Right ventricle myocardium inferior (tissue), 1 donor: ENCODE data around the gene AIMP1. TPM values are rescaled to one million over a fixed set of nuclear protein-coding genes. Genes with fewer than 3 reads are reported as not detected.
"Not testable (repeated sequence)": the region's sequence is repeated elsewhere in the genome, so short reads cannot be mapped to it uniquely, and the experiment has no call there.

Source experiments
- ATAC-seq: fragments of 200-7000 bp; cut with Tn5 transposase; one replicate; pipeline ENCODE4 v1.9.1; 2020; ENCODE audit warnings: mild to moderate bottlenecking, moderate library complexity
- DNase-seq: peaks from one replicate; pipeline ENCODE4 v3.0.0; 2021; ENCODE audit errors: missing footprints
- intact Hi-C: fragments of 100-400 bp; cut with DNase I; formaldehyde crosslinking; loops from one replicate; pipeline ENCODE4 v1.11.0; 2022
- total RNA-seq: library from RNA; stranded (reverse); fragmentation: NEBNext Ultra II Directional; extraction: Animal tissue kit (Norgen Biotek cat#: 25700); gene quantifications from one replicate; pipeline ENCODE4 v1.2.1, GENCODE V29; 2021
- donor health status: DM: no; HTN: yes; CAD: no; lungs with severe emphysema.

AIMP1 gene
- total RNA-seq, 1 donor from 2014 or later = 34.9 TPM

DNA sequence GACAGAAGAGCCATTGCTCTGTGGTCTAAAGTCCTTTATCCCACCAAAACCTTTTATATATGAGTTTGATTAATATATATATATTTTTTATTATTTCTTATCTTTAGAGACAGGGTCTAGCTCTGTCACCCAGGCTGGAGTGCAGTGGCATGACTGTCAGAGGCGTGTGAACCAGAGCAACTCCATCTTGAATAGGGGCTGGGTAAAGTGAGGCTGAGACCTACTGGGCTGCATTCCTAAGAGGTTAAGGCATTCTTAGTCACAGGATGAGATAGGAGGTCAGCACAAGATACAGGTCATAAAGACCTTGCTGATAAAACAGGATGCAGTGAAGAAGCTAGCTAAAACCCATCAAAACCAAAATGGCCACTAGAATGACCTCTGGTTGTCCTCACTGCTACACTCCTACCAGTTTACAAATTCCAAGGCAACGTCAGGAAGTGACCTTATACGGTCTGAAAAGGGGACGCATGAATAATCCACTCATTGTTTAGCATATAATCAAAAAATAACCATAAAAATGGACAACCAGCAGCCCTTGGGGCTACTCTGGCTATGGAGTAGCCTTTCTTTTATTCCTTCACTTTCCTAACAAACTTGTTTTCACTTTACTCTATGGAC is 10.8 kb upstream of the AIMP1 start:
- DNase-seq = no peak
- no peak for ATAC-seq
- intact Hi-C loops = no loop called here

DNA sequence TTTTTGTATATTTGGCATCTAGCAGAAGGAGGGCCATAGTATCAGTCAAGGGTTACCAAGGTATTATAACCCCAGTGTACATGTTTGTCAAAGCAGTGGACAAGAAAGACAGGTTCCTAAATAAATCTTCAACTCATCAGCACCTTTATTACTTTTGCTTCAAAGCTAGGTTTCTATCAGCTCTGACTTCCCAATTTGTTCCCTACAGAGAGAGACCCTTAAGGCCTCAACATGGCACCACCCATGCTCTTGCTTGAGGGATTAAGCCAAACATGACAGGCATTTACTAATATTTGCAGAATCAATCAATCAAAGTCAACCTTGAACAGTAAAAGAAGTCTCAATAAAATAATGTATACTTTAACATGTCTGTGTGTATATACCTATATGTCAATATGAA is 9.8 kb upstream of the AIMP1 start:
- intact Hi-C loops = no loop called here
- DNase-seq (no peak), ATAC-seq (no peak)

DNA sequence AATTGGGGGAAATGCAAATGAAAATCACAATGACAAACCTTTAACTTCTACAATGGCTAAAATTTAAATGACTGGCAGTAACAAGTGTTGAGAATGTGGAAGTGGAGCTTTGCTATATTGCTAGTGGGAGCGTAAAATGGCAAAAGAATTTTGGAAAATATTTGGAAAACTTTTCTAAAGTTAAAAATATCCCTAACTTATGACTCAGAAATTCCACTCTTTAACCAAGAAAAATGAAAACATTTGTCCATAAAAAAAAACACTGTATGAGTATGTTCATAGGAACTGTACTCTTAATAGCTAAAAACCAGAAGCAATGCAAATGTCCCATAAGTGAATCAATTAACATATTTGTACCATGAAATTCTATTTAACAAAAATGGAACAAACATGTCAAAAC is 4.0 kb upstream of the AIMP1 start:
- ATAC-seq (no peak), DNase-seq (no peak)
- intact Hi-C loops = no loop called here

DNA sequence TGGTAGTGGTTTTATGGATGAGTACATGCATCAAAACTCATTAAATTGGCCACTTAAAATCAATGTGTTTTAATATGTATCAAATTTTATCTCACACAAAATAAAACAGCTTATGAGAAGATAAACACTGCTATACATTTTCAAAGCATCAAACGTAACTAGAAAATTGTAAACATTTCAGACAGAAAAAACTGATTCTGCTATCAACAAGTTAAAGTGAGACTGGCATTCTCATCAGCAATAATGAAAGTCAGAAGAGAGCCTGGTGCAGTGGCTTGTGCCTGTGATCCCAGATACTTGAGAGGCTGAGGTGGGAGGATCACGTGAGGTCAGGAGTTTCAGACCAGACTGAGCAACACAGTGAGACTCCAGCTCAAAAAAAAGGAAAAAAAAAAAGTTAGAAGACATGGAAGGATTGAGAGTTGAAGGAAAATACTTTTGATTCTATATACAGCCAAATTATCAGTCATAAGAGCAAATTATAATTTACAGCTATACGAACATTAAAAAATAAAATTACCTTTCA is 3.3 kb upstream of the AIMP1 start:
- DNase-seq (no peak), ATAC-seq (no peak)
- intact Hi-C loops = no loop called here

DNA sequence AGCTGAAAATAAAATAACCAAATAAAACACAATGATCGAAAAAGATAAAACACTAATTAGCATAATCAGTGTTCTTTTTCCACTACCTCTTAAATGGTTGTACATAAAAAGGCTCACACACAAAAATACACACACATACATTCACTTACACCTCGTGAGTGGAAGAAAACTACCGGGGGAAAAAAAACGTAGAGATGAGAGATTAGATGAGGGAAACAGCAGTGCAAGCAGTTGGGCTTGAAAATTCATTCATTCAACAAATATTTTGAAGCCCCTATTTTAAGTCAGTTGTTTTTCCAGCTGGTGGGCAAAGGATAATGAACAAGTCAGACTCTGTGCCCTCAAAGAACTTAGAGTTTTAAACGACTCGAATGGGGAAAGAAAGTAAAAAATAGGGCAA is 1.4 kb upstream of the AIMP1 start:
- intact Hi-C loops = loop anchor here (5.0 kb wide), 1 partner anchor 52 kb away; the partner anchor contains the start of gene GIMD1
- no peak for ATAC-seq
- no peak for DNase-seq

DNA sequence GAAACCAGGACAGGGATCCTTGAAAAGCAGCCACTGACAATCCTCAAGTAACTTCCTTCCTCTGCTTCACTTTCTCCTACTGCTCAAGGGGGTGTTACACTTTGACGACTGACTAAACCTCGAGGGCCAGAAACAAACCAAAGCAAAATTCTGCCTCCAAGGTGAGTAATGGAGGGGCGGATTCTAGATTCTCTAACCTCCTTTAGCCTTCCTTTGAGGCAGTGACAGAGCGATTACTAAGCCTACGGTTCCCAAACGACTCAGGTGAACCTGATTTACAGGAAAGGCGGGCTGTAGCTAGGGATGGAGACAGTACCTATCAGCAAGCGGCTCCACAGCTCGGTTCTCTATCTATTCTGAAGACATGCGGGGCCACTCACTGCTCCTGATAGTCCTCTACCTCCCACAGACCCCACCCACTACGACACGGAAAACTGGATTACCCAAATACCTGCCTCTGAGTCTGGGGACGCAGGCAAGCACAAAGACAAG is 828 bp upstream of the AIMP1 start:
- intact Hi-C loops = loop anchor here (5.0 kb wide), 1 partner anchor 52 kb away; the partner anchor contains the start of gene GIMD1
- DNase-seq (no peak), ATAC-seq (no peak)

DNA sequence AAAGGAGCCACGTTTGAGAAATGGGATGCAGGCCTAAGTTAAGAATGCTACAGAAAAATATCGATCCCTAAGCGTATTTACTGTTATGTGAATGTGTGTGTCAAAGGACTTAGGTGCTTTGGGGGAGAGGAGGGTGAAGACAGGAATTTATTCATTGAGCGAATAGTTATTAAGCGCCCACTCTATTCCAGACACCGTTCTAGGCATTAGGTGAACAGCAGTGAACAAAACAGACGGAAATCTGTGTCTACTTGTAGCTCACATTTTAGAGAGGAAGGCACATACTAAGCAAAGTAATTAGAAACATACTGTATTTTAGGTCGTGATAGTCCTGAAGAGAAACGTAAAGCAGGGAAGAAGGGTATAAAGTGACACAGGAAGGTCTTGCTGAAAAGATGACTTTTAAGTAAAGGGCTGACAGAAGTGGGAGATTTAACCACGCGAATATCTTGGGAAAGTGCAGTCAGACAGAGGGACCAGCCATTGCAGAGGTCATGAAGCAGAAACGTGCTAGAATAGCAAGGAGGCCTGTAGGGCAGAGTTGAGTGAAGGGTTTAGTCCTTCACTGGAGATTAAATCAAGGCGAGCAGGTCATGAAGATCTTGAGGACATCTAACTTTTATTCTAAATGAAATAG is 541 bp downstream of the AIMP1 start:
- no peak for DNase-seq
- intact Hi-C loops = loop anchor here (5.0 kb wide), 1 partner anchor 50 kb away; the partner anchor contains the start of gene GIMD1
- ATAC-seq = no peak

DNA sequence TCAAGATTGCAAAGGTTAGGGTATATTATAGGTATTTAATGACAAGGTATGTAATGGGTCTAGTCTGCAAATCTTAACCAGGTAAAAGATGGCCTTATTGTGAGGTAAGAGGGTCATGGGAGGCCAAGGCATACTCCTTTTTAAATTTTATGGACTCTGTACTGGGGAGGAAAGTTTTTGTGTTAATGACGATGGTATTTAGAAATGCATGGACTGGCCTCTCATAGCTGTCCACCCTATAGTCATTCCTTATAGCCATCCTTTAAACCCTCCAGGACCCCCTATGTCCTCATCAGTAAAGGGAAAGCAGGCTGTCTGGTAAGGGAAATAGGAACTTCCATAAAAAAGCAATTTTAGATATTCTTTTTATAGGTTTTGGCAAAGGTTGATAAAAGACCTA is 1.5 kb downstream of the AIMP1 start:
- ATAC-seq = no peak
- no peak for DNase-seq
- intact Hi-C loops = loop anchor here (5.0 kb wide), 1 partner anchor 49 kb away; the partner anchor contains the start of gene GIMD1

DNA sequence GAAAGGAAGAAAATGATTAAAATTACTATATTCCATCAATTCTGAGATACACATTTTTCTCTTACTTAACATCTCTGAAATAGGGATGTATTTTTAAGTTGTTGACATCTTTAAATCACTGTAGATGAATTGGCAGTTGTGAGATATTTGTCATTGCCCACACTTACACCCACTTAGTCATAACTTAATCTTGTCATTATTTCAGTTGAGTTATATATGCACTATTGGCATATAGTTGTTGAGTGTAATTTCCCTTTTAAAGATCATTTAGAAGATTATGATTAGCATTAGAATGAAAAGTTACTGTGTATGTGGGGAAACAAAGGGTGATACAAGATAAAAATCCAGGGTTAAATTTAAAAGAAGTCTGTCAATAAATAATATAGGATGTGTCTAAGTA is 2.2 kb downstream of the AIMP1 start:
- ATAC-seq = no peak
- no peak for DNase-seq
- intact Hi-C loops = loop anchor here (5.0 kb wide), 1 partner anchor 49 kb away; the partner anchor contains the start of gene GIMD1

DNA sequence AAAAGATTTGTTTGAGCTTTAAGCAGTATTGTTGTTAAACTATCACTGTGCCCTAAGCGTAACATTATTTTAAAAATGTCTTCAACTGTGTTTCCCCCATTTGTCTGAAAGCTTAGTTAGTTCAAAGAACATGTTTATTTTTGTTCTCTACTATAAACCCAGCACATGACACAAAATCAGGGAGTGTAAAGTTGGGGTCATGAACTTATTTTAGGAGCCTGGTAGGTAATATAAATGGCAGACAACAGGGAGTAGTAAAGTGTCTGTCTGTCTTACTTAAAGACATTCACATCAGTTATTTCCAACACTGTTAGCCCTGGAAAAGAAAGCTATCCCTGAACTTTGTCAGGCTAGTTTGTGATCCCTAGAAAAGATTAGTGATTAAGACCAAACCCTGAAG is 3.9 kb downstream of the AIMP1 start:
- intact Hi-C loops = no loop called here
- ATAC-seq (no peak), DNase-seq (no peak)

DNA sequence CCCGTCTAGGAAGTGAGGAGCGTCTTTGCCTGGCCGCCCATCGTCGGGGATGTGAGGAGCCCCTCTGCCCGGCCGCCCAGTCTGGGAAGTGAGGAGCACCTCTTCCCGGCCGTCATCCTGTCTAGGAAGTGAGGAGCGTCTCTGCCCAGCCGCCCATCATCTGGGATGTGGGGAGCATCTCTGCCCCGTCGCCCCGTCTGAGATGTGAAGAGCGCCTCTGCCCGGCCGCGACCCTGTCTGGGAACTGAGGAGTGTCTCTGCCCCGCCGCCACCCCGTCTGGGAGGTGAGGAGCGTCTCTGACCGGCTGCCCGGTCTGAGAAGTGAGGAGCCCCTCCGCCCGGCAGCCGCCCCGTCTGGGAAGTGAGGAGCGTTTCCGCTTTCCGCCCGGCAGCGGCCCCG is 4.8 kb downstream of the AIMP1 start:
- DNase-seq, ATAC-seq, intact Hi-C loops: not testable (repeated sequence)

DNA sequence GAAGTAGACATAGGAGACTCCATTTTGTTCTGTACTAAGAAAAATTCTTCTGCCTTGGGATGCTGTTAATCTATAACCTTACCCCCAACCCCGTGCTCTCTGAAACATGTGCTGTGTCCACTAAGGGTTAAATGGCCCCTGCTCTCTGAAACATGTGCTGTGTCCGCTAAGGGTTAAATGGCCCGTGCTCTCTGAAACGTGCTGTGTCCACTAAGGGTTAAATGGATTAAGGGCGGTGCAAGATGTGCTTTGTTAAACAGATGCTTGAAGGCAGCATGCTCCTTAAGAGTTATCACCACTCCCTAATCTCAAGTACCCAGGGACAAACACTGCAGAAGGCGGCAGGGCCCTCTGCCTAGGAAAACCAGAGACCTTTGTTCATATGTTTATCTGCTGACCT is 5.5 kb downstream of the AIMP1 start:
- intact Hi-C loops, ATAC-seq, DNase-seq: not testable (repeated sequence)

DNA sequence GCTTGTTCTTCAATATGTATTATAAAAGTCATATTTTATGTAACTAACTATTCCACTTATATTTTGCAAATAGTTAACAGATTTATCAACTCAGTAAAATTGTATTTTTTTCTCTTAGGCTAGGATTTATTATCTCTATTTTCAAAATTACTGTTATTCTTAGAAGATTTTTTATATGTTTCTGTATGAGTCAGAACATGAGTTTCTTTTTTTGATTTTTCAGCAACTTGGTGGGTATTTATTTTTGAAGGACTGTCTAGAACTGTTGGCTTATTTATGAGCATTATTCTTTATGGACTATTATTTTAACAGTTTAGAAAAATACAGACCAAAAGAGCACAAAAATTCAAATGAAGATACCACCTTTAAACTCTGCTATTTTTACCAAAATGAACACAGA is 6.8 kb downstream of the AIMP1 start:
- ATAC-seq = no peak

DNA sequence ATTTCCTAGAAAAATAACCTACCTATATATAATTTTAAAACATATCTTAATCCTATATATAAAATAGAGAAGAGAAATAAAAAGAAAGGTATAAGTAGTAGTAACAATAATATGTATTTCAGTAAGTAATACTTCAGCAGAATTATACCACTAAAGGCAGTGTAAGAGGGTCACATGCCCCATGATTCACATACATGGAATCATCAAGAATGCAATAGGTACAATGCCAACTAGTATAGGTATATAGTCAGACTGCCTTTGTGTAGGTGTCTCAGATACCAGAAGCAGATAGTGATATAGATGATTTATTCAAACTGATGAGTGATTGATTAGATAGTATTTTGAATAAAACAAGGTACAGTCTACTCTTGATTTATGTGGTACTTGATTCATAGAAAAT is 9.4 kb downstream of the AIMP1 start:
- intact Hi-C loops = no loop called here
- ATAC-seq (no peak), DNase-seq (no peak)

More for the DNA sequence above, 6.8 kb downstream of the AIMP1 start:
- intact Hi-C loops = no loop called here
- DNase-seq = no peak

DNA sequence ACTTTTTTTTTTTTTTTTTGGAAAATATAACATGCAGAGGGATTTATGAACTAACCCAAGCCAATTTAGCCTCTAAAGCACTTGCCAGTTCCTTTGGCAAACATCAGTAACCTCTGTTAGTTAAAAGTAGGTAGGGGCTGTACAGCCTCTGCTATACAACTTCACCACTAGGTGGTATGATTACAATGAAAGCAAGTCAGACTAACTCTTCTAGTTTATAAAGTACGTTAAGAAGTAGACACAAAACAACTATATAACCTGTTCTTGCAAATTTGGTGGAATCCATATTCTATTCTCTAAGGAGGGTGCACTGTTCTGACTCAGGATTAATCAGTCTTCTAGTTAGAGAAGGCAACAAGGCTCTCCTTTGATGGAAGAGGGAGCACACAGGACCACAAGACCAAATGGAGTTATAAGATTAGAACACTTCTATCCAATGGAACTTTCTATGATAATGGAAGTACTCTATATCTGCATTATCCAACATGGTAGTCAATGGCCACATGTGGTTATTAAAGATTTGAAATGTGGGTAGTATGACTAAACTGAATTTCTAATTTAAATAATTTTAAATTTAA is 12.8 kb downstream of the AIMP1 start:
- no peak for ATAC-seq
- intact Hi-C loops = no loop called here
- no peak for DNase-seq

DNA sequence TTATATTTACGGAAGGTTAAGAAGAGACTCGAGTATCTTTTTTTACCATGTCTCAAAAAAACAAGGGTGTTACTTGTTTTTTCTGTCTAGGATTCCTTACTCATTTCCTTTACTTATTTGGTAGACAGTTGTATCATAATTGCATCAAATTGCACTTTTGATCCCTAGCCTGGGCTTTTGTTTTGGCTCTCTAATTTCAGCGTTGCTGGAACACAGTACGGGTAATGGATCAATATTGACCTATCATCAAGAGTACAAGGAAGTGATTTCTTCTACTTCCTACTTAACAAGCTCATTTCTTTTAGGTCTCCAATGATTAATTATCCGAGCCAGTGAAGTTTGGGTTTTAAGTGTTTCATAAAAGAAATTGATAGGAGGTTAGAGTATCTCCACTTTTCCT is 16.8 kb downstream of the AIMP1 start:
- no peak for DNase-seq
- intact Hi-C loops = no loop called here
- ATAC-seq = no peak

DNA sequence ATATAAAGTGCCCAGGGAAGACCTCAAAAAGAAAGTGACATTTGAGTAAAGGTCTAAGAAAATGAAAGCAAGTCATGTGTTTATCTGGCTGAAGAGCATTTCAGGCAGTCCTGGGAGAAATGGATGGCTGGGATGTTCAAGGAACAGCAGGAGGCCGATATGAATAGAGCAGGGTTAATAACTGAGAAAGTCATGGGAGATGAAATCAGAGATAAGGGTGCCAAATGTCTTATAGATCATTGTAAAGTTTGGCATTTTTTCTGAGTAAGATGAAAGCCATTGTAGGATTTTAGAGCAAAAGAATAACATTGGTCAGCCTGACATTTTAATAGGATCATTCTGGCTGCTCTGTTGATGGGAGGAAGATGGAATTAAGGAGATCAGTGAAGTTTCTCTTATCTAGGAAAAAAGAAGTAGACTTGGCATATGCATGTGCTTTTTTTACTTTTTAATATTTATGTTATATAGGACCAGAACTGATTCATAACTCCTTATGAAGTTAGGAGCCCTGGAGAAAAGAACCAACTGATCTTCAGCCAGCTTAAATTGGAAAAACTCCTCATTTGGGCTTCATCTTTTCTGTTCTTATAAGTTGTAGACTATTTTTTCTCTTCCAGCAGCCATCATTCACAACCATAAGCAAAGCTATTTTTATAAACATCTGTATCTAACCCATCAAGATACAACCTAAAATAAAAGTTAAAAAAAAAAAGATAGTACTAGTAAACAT is 18.6 kb downstream of the AIMP1 start:
- no peak for ATAC-seq

DNA sequence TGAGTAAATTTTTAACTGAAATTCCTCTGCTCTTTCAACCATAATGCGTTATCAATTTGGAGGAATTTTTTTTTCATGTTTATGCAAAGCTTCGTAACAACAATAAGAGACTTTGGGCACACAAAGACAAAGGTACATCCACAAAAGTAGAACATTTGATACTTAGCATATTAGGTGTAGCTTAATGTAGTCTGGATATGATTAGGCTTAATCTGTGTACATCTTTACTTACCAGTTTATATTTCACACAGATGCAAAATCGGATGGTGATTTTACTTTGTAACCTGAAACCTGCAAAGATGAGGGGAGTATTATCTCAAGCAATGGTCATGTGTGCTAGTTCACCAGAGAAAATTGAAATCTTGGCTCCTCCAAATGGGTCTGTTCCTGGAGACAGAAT is 20.3 kb downstream of the AIMP1 start:
- DNase-seq (no peak), ATAC-seq (no peak)
- intact Hi-C loops = no loop called here

More for the DNA sequence above, 18.6 kb downstream of the AIMP1 start:
- intact Hi-C loops = no loop called here
- DNase-seq = no peak

DNA sequence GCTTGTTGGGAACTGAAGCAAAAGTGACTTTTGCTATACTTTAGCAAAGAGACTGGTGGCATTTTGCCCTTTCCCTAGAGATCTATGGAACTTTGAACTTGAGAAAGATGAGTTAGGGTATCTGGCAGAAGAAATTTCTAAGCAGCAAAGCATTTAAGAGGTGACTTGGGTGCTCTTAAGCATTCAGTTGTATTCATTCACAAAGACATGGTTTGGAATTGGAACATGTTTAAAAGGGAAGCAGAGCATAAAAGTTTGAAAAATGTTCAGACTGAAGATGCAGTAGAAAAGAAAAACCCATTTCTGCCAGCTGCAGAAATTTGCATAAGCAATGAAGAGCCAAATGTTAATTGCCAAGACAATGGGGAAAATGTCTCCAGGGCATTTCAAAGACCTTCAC is 21.6 kb downstream of the AIMP1 start:
- ATAC-seq = no peak
- no peak for DNase-seq
- intact Hi-C loops = no loop called here
